ENCODE results near the gene PARM1. TPM values are rescaled to one million over a fixed set of nuclear protein-coding genes. Genes with fewer than 3 reads are reported as not detected.

The PARM1 gene
- total RNA-seq, 6 experiments from 2014 or later = 0.05 to 0.23 (median 0.16) TPM

GRCh38 chr4:74961230-74961629, 28.3 kb downstream of the PARM1 start:
- Mint-ChIP-seq H3K36me3 (ENCODE audit: low read depth) (no peaks in the 10 kb centered on the region), H3K27ac (no peak overlapping the region), H3K4me3 (no peak overlapping the region), H3K27me3 (ENCODE audit: insufficient read depth) (no peaks in the 10 kb centered on the region; the same call in 1 of the 2 replicates), H3K9me3 (no peaks in the 10 kb centered on the region), H3K4me1 (ENCODE audit: low read depth) (no peaks in the 10 kb centered on the region)
- no peak for TF ChIP-seq CTCF (IDR thresholded peaks at IDR 0.05)
- DNase-seq = no peak

GRCh38 chr4:74962584-74962983, 29.7 kb downstream of the PARM1 start:
- Mint-ChIP-seq H3K9me3 (no peaks in the 10 kb centered on the region), H3K27ac (no peak overlapping the region), H3K4me1 (ENCODE audit: low read depth) (no peaks in the 10 kb centered on the region), H3K27me3 (ENCODE audit: insufficient read depth) (no peaks in the 10 kb centered on the region; the same call in 1 of the 2 replicates), H3K36me3 (ENCODE audit: low read depth) (no peaks in the 10 kb centered on the region), H3K4me3 (no peak overlapping the region)
- TF ChIP-seq CTCF (IDR thresholded peaks at IDR 0.05) = no peak
- DNase-seq = no peak

GRCh38 chr4:74964311-74964710, 31.4 kb downstream of the PARM1 start:
- Mint-ChIP-seq H3K36me3 (ENCODE audit: low read depth) (no peaks in the 10 kb centered on the region), H3K27ac (no peak overlapping the region), H3K4me3 (no peak overlapping the region), H3K27me3 (ENCODE audit: insufficient read depth) (no peaks in the 10 kb centered on the region; the same call in 1 of the 2 replicates), H3K9me3 (no peaks in the 10 kb centered on the region), H3K4me1 (ENCODE audit: low read depth) (no peaks in the 10 kb centered on the region)
- no peak for TF ChIP-seq CTCF (IDR thresholded peaks at IDR 0.05)
- DNase-seq = no peak

- no peak overlapping the region for H3K27ac Mint-ChIP-seq
- DNase-seq = no peak
- no peaks in the 10 kb centered on the region; the same call in 1 of the 2 replicates for H3K27me3 Mint-ChIP-seq (ENCODE audit: insufficient read depth)
- H3K9me3 Mint-ChIP-seq = no peaks in the 10 kb centered on the region
- H3K4me1 Mint-ChIP-seq (ENCODE audit: low read depth) = no peaks in the 10 kb centered on the region
- TF ChIP-seq CTCF (IDR thresholded peaks at IDR 0.05) = no peak
- no peak overlapping the region for H3K4me3 Mint-ChIP-seq
- no peaks in the 10 kb centered on the region for H3K36me3 Mint-ChIP-seq (ENCODE audit: low read depth)
These were observed 34.4 kb downstream of the PARM1 start for GRCh38 chr4:74967324-74967723.

GRCh38 chr4:74968456-74969164, 35.7 kb downstream of the PARM1 start:
- no peak for TF ChIP-seq CTCF (IDR thresholded peaks at IDR 0.05)
- Mint-ChIP-seq H3K27ac (no peak overlapping the region), H3K9me3 (no peaks in the 10 kb centered on the region), H3K4me3 (no peak overlapping the region), H3K36me3 (ENCODE audit: low read depth) (no peaks in the 10 kb centered on the region), H3K4me1 (ENCODE audit: low read depth) (no peaks in the 10 kb centered on the region), H3K27me3 (ENCODE audit: insufficient read depth) (peaks cover 1% of the 10 kb centered on the region; the same call in 1 of the 2 replicates)
- no peak for DNase-seq
